GM23248 (cell line): ENCODE data around the gene ALPI.

ENCODE experiments used
- EZH2 ChIP-seq: fragments of 200-600 bp; sonication (generic); IDR thresholded peaks from 2 replicates; pipeline ENCODE4 v1.6.1; 2018; ENCODE audit warnings: antibody characterized with exemption, mild to moderate bottlenecking; ENCODE audit not compliant: insufficient read depth, poor library complexity, severe bottlenecking
- EZH2phosphoT487 ChIP-seq: fragments of 200-600 bp; sonication (generic); IDR thresholded peaks from 2 replicates; pipeline ENCODE4 v1.6.1; 2018; ENCODE audit warnings: antibody characterized with exemption, moderate library complexity, mild to moderate bottlenecking, low read depth; ENCODE audit not compliant: insufficient read depth

GRCh38 chr2:232460171-232460570 lies 4.2 kb downstream of the ALPI start:
- TF ChIP-seq EZH2 (no peak), EZH2phosphoT487 (no peak)
